GM21576 (cell line): ENCODE measurements around the gene TRMT2A.

Experiments
- ATAC-seq: cut with Tn5 transposase; IDR thresholded peaks from one replicate; pipeline ENCODE4 v1.9.1; 2021; ENCODE audit warnings: mild to moderate bottlenecking, moderate library complexity; ENCODE audit not compliant: unreplicated experiment

TRMT2A gene

GRCh38 chr22:20066617-20067383, 50.2 kb downstream of the TRMT2A start:
- ATAC-seq, result no peak

DNA sequence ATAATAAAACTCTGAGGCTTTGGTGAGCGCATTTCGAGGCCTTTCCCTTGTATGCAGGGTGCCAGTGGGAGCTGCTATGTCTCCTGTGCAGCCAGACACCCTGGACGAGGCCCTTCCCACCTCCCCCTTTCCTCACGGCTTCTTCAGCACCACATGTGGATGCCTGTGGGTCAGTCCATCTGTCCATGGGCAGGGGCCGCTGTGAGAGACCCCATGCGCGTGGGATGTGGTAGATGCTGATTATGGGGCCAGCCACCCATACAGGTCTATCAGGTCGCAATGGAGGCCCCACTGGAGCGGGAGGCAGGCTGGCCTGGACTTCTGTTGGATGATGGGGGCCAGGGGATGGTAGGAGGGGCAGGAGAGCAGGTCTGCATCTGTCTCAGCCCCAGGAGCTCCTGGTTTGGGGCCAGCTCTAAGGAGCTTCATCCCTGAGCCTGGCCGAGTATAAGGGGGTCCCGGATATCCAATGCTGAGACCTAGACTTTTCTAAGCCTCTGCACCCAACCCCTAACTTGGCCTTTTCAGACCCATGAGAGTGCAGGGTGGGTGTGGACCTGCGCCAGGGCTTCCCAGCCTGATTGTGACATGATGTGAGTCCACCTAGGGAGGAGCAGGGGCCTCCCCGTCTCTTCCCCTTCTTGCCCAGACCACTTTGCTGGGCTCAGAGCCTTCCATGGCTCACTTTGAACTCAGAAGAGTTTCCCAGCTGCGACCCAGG, 51.0 kb downstream of the TRMT2A start:
- no peak for ATAC-seq

GRCh38 chr22:20064545-20065262, 52.3 kb downstream of the TRMT2A start:
- ATAC-seq, result no peak

GRCh38 chr22:20064140-20064480, 52.9 kb downstream of the TRMT2A start:
- ATAC-seq, result no peak

DNA sequence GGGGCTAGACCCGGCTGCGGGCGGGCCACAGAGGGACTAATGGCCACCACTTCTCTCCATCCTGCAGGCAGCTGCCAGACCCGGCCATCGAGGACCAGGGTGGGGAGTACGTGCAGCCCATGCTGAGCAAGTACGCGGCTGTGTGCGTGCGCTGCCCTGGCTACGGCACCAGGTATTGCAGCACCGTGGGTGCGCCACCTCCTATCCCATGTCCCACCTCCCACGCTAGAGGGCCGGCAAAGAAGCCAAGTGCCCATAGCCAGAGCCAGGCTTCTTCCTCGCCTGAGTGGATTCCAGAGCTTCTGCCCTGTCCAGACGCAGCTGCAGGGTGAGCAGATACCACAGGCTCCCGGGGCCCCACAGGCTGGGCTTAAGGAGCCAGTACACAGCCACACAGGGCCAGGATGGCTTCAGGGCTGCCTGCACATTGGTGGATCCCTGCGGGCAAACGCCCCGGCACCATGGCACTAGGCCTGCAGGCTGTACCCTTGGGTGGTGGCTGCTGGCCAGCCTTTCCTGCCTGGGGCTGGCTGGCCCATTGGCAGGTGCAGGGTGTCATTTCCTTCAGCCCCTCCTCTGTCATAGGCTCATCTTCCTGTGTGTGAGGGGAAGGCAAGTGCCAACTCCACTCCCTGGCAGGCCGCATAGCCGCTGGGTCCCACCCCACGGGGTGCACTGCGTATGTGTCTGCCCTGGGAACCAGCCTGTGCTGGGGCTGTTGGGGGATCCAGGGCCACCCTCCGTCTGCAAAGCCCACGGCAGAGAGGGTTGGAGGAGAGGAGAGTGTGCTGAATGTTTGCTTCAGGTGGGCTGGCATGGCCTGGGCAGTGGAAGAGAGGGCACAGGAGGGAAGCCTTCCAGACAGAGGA, 53.5 kb downstream of the TRMT2A start:
- no peak for ATAC-seq

DNA sequence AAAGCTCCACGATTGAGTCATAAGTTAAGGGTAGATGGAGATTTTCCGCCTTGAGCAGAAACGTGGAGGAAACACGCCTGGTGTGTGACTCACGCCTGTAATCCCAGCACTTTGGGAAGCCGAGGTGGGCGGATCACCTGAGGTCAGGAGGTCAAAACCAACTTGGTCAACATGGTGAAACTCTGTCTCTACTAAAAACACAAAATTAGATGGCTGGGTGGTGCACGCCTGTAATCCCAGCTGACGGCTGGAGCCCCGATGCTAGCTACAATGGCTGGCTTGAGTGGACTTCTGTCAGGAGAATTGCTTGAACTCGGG, 54.3 kb downstream of the TRMT2A start:
- ATAC-seq, result no peak

DNA sequence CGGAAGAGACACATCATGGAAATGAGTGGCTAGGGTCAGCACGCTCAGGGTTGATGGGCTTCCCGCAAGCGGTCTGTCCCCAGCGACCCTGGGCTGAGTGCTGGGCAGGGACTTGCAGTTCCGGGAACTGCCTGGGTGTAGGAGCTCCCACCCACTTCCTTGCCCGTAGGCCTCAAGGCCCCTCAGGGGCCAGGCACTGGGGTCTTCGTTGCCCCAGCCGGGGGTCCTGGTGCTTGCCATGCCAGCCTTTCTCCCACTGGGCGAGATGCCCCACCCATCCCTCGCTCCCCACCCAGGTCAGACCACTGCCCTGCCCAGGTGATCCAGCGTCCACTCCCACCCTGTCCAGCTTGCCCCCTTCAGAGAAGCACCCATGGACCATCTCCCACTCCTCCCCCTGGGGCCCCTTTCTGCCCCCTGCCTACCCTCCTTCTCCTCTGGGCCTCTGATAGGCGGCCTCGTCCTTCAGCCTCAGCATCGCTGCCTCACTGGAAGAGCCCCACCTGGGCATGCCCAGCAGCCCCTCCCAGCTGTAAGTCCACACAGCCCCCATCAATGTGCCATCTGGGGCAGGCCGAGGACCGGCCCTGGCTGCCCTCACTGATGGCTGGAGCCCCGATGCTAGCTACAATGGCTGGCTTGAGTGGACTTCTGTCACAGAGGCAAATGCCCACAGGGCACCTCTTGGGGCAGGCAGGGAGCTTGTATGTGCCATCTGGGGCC, 54.8 kb downstream of the TRMT2A start:
- ATAC-seq, result no peak
